ENCODE results near the gene SORL1. TPM values are rescaled to one million over a fixed set of nuclear protein-coding genes. Genes with fewer than 3 reads are reported as not detected.

SORL1 gene
- total and polyA plus RNA-seq, 2 of the 13 experiments (the other 11 are each of a cell fraction or from before 2014, with no cell fraction given): 21.3 to 148 TPM

GRCh38 chr11:121567995-121568394, 115.9 kb downstream of the SORL1 start:
- no peak overlapping the region for H3K9ac ChIP-seq (ENCODE audit: insufficient read depth, low read depth, low read length)
- DNase-seq (ENCODE audit: low spot score) (no peak), ATAC-seq (no peak), FAIRE-seq (no peak)
- no TSS peak for BruUV-seq (replicated peaks)
- WGBS (ENCODE audit: low lambda C conversion rate): 86% methylated on average over 3 of the region's 3 CpGs
- H3K36me3 ChIP-seq (replicated peaks in 1 of 2; ENCODE audit: control insufficient read depth in 1 of 2, insufficient read depth in 2 of 2, low read length in 2 of 2): peaks cover 28 to 58% of the 10 kb centered on the region in 2 experiments
- H2AFZ ChIP-seq (ENCODE audit: low read length): no peak overlapping the region
- ChIA-PET POLR2A (no interaction called here), CTCF (ENCODE audit: low intra/inter-chr PET ratio, low total read pairs) (no interaction called here)
- H3K4me2 ChIP-seq (ENCODE audit: low read depth, low read length): no peak overlapping the region
- H3K79me2 ChIP-seq (ENCODE audit: insufficient read depth, low read length): peaks cover 5% of the 10 kb centered on the region
- H3K27me3 ChIP-seq (ENCODE audit: control insufficient read depth in 1 of 2, insufficient read depth in 2 of 2, low read length in 2 of 2): no peaks in the 10 kb centered on the region
- no peak overlapping the region for H3K4me3 ChIP-seq (replicated peaks in 1 of 3; ENCODE audit: insufficient read depth in 1 of 3, low read depth in 2 of 3, low read length in 3 of 3)
- in situ Hi-C loops (cut with HindIII; ENCODE audit: extremely low pct_ligation_motif_present, low pct_unique_long_range_greater_than_20kb): no loop called here
- H4K20me1 ChIP-seq (ENCODE audit: insufficient read depth, low read length): no peaks in the 10 kb centered on the region
- H3K27ac ChIP-seq (ENCODE audit: extremely low read length, insufficient read depth, low read length): peak overlapping the region; percentile 33
- TF ChIP-seq ZNF354B (CRISPR knock-in tag; IDR thresholded peaks at IDR 0.05) (no peak), ZNF121 (CRISPR knock-in tag; IDR thresholded peaks at IDR 0.05) (peak; percentile 34; the same call in 1 of the 2 replicates), FOXA1 (IDR thresholded peaks at IDR 0.05) (no peak), FOXA1 (CRISPR knock-in tag; IDR thresholded peaks at IDR 0.05) (0 out of 2 replicates have a peak, but pooled peaks have one; percentile 26), SIX1 (CRISPR knock-in tag; IDR thresholded peaks at IDR 0.05; ENCODE audit: borderline replicate concordance) (peak; percentile 82; the same call in 1 of the 2 replicates), ZNF687 (CRISPR knock-in tag; IDR thresholded peaks at IDR 0.05) (no peak), ZNF282 (IDR thresholded peaks at IDR 0.05; ENCODE audit: partially characterized antibody) (no peak), SSRP1 (CRISPR knock-in tag; IDR thresholded peaks at IDR 0.05) (no peak), HNF4A (CRISPR knock-in tag; IDR thresholded peaks at IDR 0.05) (0 out of 2 replicates have a peak, but pooled peaks have one; percentile 7), ZNF792 (CRISPR knock-in tag; IDR thresholded peaks at IDR 0.05) (no peak), ZNF329 (CRISPR knock-in tag; IDR thresholded peaks at IDR 0.05; ENCODE audit: low read depth) (no peak), DDIT3 (CRISPR knock-in tag; IDR thresholded peaks at IDR 0.05) (no peak), RBAK (CRISPR knock-in tag; IDR thresholded peaks at IDR 0.05) (no peak), ZNF784 (CRISPR knock-in tag; IDR thresholded peaks at IDR 0.05; ENCODE audit: borderline replicate concordance) (no peak), ZKSCAN8 (CRISPR knock-in tag; IDR thresholded peaks at IDR 0.05; ENCODE audit: borderline replicate concordance) (no peak), ZNF550 (CRISPR knock-in tag; IDR thresholded peaks at IDR 0.05; ENCODE audit: borderline replicate concordance) (no peak), PHF8 (CRISPR knock-in tag; IDR thresholded peaks at IDR 0.05) (no peak), RBFOX2 (IDR thresholded peaks at IDR 0.05; ENCODE audit: low read depth, low read length) (no peak), ZSCAN25 (CRISPR knock-in tag; IDR thresholded peaks at IDR 0.05) (no peak), NFYC (CRISPR knock-in tag; IDR thresholded peaks at IDR 0.05) (no peak), ZNF383 (CRISPR knock-in tag; IDR thresholded peaks at IDR 0.05; ENCODE audit: borderline replicate concordance) (no peak), ZNF260 (CRISPR knock-in tag; IDR thresholded peaks at IDR 0.05; ENCODE audit: borderline replicate concordance, low read depth) (no peak), JDP2 (CRISPR knock-in tag; IDR thresholded peaks at IDR 0.05; ENCODE audit: borderline replicate concordance) (no peak), ZNF776 (CRISPR knock-in tag; IDR thresholded peaks at IDR 0.05) (no peak), KDM4B (CRISPR knock-in tag; IDR thresholded peaks at IDR 0.05) (no peak)
- peaks cover 51% of the 10 kb centered on the region for H3K4me1 ChIP-seq (ENCODE audit: insufficient read depth, low read length)
- intact Hi-C loops (cut with micrococcal nuclease; ENCODE audit: unreplicated experiment): no loop called here
- H3K9me3 ChIP-seq (ENCODE audit: low read length): no peaks in the 10 kb centered on the region

Data from HepG2 (cell line).